Progenitor cell of endocrine pancreas (in vitro differentiated cells): ENCODE data around the gene SPAG7. TPM values are rescaled to one million over a fixed set of nuclear protein-coding genes. Genes with fewer than 3 reads are reported as not detected.
"Not testable (repeated sequence)": the region's sequence is repeated elsewhere in the genome, so short reads cannot be mapped to it uniquely, and the experiment has no call there.

ENCODE experiments used
- DNase-seq: peaks from one replicate; pipeline ENCODE4 v3.0.0; 2021; ENCODE audit warnings: low spot score; ENCODE audit not compliant: unreplicated experiment
- H3K27ac Mint-ChIP-seq: 2 replicates; pipeline ENCODE4 v1.8.0; 2021; ENCODE audit warnings: mild to moderate bottlenecking, moderate library complexity, mixed read lengths
- H3K27me3 Mint-ChIP-seq: 2 replicates; pipeline ENCODE4 v1.8.0; 2021; ENCODE audit warnings: mixed read lengths
- H3K36me3 Mint-ChIP-seq: 2 replicates; pipeline ENCODE4 v1.8.0; 2022; ENCODE audit warnings: mixed read lengths; ENCODE audit not compliant: insufficient read depth
- H3K4me1 Mint-ChIP-seq: 2 replicates; pipeline ENCODE4 v1.8.0; 2021; ENCODE audit warnings: low read depth, mixed read lengths
- H3K4me3 Mint-ChIP-seq: 2 replicates; pipeline ENCODE4 v1.8.0; 2021; ENCODE audit warnings: low read depth, mild to moderate bottlenecking, moderate library complexity, mixed read lengths
- H3K9me3 Mint-ChIP-seq: 2 replicates; pipeline ENCODE4 v1.8.0; 2021; ENCODE audit warnings: low read depth, mixed read lengths
- microRNA-seq: library from miRNA; unstranded; fragments of <30 nt; microRNA quantifications from one replicate; pipeline ENCODE4 v1.1.0, GENCODE V29; 2020; ENCODE audit warnings: borderline number of aligned reads; ENCODE audit not compliant: unreplicated experiment
- total RNA-seq: library from RNA; stranded (reverse); gene quantifications from 2 replicates; pipeline ENCODE4 v1.2.1, GENCODE V29; 2021
- TF ChIP-seq, protein P1 (sequence below): fragments of 200-600 bp; sonication (generic); IDR thresholded peaks from one replicate; pipeline ENCODE4 v1.5.0; 2021; ENCODE audit warnings: antibody characterized with exemption, mild to moderate bottlenecking; ENCODE audit not compliant: unreplicated experiment

SPAG7 gene
- total RNA-seq, 1 donor from 2014 or later = 71.4 TPM

- peaks cover 4% of the 10 kb centered on the region for H3K27me3 Mint-ChIP-seq
- H3K4me3 Mint-ChIP-seq = no peak overlapping the region
- H3K36me3 Mint-ChIP-seq = no peaks in the 10 kb centered on the region
- no peaks in the 10 kb centered on the region for H3K4me1 Mint-ChIP-seq
- TF ChIP-seq, protein P1, sequence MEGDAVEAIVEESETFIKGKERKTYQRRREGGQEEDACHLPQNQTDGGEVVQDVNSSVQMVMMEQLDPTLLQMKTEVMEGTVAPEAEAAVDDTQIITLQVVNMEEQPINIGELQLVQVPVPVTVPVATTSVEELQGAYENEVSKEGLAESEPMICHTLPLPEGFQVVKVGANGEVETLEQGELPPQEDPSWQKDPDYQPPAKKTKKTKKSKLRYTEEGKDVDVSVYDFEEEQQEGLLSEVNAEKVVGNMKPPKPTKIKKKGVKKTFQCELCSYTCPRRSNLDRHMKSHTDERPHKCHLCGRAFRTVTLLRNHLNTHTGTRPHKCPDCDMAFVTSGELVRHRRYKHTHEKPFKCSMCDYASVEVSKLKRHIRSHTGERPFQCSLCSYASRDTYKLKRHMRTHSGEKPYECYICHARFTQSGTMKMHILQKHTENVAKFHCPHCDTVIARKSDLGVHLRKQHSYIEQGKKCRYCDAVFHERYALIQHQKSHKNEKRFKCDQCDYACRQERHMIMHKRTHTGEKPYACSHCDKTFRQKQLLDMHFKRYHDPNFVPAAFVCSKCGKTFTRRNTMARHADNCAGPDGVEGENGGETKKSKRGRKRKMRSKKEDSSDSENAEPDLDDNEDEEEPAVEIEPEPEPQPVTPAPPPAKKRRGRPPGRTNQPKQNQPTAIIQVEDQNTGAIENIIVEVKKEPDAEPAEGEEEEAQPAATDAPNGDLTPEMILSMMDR = no peak
- no peak overlapping the region for H3K27ac Mint-ChIP-seq
- H3K9me3 Mint-ChIP-seq = no peaks in the 10 kb centered on the region
- DNase-seq = no peak
Observed at GRCh38 chr17:4919511-4920047, 48.0 kb downstream of the SPAG7 start.

DNA sequence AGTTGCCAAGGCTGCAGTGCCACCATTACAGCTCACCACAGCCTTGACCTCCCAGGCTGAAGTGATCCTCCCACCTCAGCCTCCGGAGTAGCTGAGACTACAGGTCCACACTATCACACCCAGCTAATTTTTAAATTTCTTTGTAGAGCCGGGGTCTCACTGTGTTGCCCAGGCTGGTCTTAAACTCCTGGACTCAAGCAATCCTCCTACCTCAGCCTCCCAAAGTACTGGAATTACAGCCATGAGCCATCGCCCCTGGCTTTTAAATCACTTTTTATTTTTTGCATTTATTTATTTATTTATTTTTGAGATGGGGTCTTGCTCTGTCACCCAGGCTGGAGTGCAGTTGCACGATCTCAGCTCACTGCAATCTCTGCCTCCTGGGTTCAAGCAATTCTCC, 53.1 kb downstream of the SPAG7 start:
- H3K9me3 Mint-ChIP-seq, H3K4me3 Mint-ChIP-seq, H3K36me3 Mint-ChIP-seq, H3K27ac Mint-ChIP-seq, H3K27me3 Mint-ChIP-seq, DNase-seq, H3K4me1 Mint-ChIP-seq: not testable (repeated sequence)

DNA sequence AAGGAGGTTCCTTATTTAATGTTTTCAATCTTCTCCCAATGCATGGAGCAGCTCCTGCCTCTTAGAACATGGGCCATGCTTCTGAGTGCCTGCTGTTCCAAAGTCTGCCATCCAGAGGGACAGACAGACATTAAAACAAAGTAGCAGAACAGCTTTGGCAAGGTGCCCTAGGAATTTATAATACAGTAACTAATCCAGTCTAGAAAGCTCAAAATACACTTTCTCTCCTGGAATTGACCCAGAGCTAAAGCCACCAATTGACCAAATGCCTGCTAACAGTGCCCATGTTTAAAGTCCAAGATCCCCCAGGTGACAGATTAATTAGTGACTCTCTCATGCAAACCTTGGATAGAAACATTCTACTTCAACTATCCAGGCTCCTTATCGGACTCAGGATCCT, 53.6 kb downstream of the SPAG7 start:
- Mint-ChIP-seq H3K27ac (no peak overlapping the region), H3K4me3 (no peak overlapping the region), H3K36me3 (no peaks in the 10 kb centered on the region), H3K4me1 (peaks cover 1% of the 10 kb centered on the region), H3K9me3 (no peaks in the 10 kb centered on the region), H3K27me3 (no peaks in the 10 kb centered on the region)
- TF ChIP-seq, protein P1 = no peak
- no peak for DNase-seq

Small RNA genes within 50 kb of the gene (microRNA-seq; reads per million reads assigned to microRNA genes)
- gene MIR6864 (not detected), gene MIR6865 (not detected)

Other genes with a start within 250 kb of the SPAG7 start
- gene MED11, start 236.4 kb downstream of the SPAG7 start, total RNA-seq = 19.6 and 22.4 TPM in 2 replicates
- 0.18 and 0.22 TPM in 2 replicates for gene ZMYND15, start 228.0 kb downstream of the SPAG7 start, total RNA-seq
- 4.0 and 4.3 TPM in 2 replicates for gene CXCL16, start 227.9 kb downstream of the SPAG7 start, total RNA-seq
- gene TM4SF5, start 195.9 kb downstream of the SPAG7 start, total RNA-seq = 0.44 and 0.57 TPM in 2 replicates
- 1.3 and 2.0 TPM in 2 replicates for gene VMO1, start 181.5 kb downstream of the SPAG7 start, total RNA-seq
- gene GLTPD2, start 178.9 kb downstream of the SPAG7 start, total RNA-seq = 4.0 and 4.1 TPM in 2 replicates
- 126 and 137 TPM in 2 replicates for gene PSMB6, start 171.7 kb downstream of the SPAG7 start, total RNA-seq
- gene PLD2, start 160.7 kb downstream of the SPAG7 start, total RNA-seq = 80.3 and 81.0 TPM in 2 replicates
- gene MINK1, start 134.5 kb downstream of the SPAG7 start, total RNA-seq = 139 and 145 TPM in 2 replicates
- 3.6 and 3.7 TPM in 2 replicates for gene C17orf107, start 68.3 kb downstream of the SPAG7 start, total RNA-seq
- 0.31 and 0.36 TPM in 2 replicates for gene CHRNE, start 64.7 kb downstream of the SPAG7 start, total RNA-seq
- not detected in 2 replicates for gene GP1BA, start 35.5 kb downstream of the SPAG7 start, total RNA-seq
- gene SLC25A11, start 27.8 kb downstream of the SPAG7 start, total RNA-seq = 46.8 and 47.4 TPM in 2 replicates
- gene RNF167, start 27.5 kb downstream of the SPAG7 start, total RNA-seq = 97.4 and 106 TPM in 2 replicates
- gene PFN1, start 19.3 kb downstream of the SPAG7 start, total RNA-seq = 372 and 404 TPM in 2 replicates
- gene ENO3, start 16.7 kb downstream of the SPAG7 start, total RNA-seq = 23.4 and 25.8 TPM in 2 replicates
- gene CAMTA2, start 19.9 kb upstream of the SPAG7 start, total RNA-seq = 34.1 and 34.2 TPM in 2 replicates
- gene INCA1, start 29.7 kb upstream of the SPAG7 start, total RNA-seq = 2.8 and 3.3 TPM in 2 replicates
- 104 and 111 TPM in 2 replicates for gene KIF1C, start 30.1 kb upstream of the SPAG7 start, total RNA-seq
- not detected in 2 replicates for gene SLC52A1, start 67.6 kb upstream of the SPAG7 start, total RNA-seq
- 0.98 and 1.3 TPM in 2 replicates for gene ZFP3, start 110.7 kb upstream of the SPAG7 start, total RNA-seq
- gene ZNF232, start 144.1 kb upstream of the SPAG7 start, total RNA-seq = 51.1 and 56.3 TPM in 2 replicates
- 0.80 and 0.84 TPM in 2 replicates for gene USP6, start 148.2 kb upstream of the SPAG7 start, total RNA-seq
- 23.8 and 26.1 TPM in 2 replicates for gene ZNF594, start 224.1 kb upstream of the SPAG7 start, total RNA-seq